Transverse colon (tissue), 4 donors: ENCODE measurements around the gene CUTA.

Experiments used
- CTCF ChIP-seq, 5 experiments: fragments of 200-600 bp in 3 of 5; fragments of 450-650 bp in 2 of 5; sonication (generic) in 3 of 5; IDR thresholded peaks; 1 replicate in 2 of 5; 2 replicates in 3 of 5; pipeline ENCODE4 v1.5.1; 2016 to 2017; ENCODE audit warnings: antibody characterized with exemption in 5 of 5, inconsistent platforms in 3 of 5, mild to moderate bottlenecking in 2 of 5, moderate library complexity in 1 of 5
- EP300 ChIP-seq: sonication (generic); formaldehyde crosslinking; IDR thresholded peaks from one replicate; pipeline ENCODE4 v1.6.1; 2017; ENCODE audit warnings: antibody characterized with exemption, low read depth
- POLR2A ChIP-seq: fragments of 450-650 bp; IDR thresholded peaks from one replicate; pipeline ENCODE4 v1.6.1; 2016; ENCODE audit warnings: antibody characterized with exemption, mild to moderate bottlenecking, moderate library complexity
- POLR2AphosphoS5 ChIP-seq, 3 donors: sonication (generic); formaldehyde crosslinking; IDR thresholded peaks; one replicate each; pipeline ENCODE4 v1.6.1; 2016; ENCODE audit warnings: antibody characterized with exemption in 3 of 3

- TF ChIP-seq POLR2AphosphoS5 (IDR thresholded peaks at IDR 0.05) (no peak), CTCF (IDR thresholded peaks at IDR 0.05) (no peak), POLR2A (no peak), EP300 (no peak)
Observed at GRCh38 chr6:33412140-33413009, 5.5 kb downstream of the CUTA start.
